IMR-90 (cell line): Measurements from ENCODE around the gene PANK3. TPM values are rescaled to one million over a fixed set of nuclear protein-coding genes. Genes with fewer than 3 reads are reported as not detected.

Experiments used
- ATAC-seq: fragments of 200-7000 bp; cut with Tn5 transposase; 2 replicates; pipeline ENCODE4 v1.9.1; 2020; ENCODE audit warnings: low read depth, mild to moderate bottlenecking, moderate library complexity
- BruUV-seq: library from RNA; stranded (reverse); fragments of 400-500 nt; replicated peaks from 2 replicates; lab custom pipeline; 2021; lab: Mats Ljungman, UMichigan
- CTCF ChIA-PET: fragments of 300-600 bp; formaldehyde crosslinking; extraction: SDS; loops from one replicate; lab custom pipeline; 2021; ENCODE audit warnings: antibody characterized with exemption; lab: Yijun Ruan, JAX
- POLR2A ChIA-PET: fragments of 300-600 bp; sonication (Branson Sonifier 250); formaldehyde crosslinking; loops from one replicate; lab custom pipeline; 2022; ENCODE audit warnings: antibody characterized with exemption; ENCODE audit not compliant: unreplicated experiment; lab: Charles Lee
- DNase-seq: peaks from one replicate; pipeline ENCODE4 v3.0.0; 2013
- H2AFZ ChIP-seq: replicated peaks from 2 replicates; pipeline ENCODE3; 2013; ENCODE audit warnings: low read length, mild to moderate bottlenecking; ENCODE audit not compliant: poor library complexity
- H2AK5ac ChIP-seq: 2 replicates; pipeline ENCODE4 v1.6.1; 2013; ENCODE audit warnings: low read depth, low read length, inconsistent platforms
- H2AK9ac ChIP-seq: replicated peaks from 2 replicates; pipeline ENCODE3; 2013; ENCODE audit warnings: mild to moderate bottlenecking, low read depth, low read length, moderate library complexity; ENCODE audit not compliant: poor library complexity
- H2BK120ac ChIP-seq: 2 replicates; pipeline ENCODE4 v1.6.1; 2013; ENCODE audit warnings: low read depth, low read length, inconsistent platforms
- H2BK15ac ChIP-seq: 3 replicates; pipeline ENCODE4 v1.6.1; 2013; ENCODE audit warnings: low read depth, low read length, inconsistent platforms
- H2BK20ac ChIP-seq: 2 replicates; pipeline ENCODE4 v1.6.1; 2013; ENCODE audit warnings: low read depth, mild to moderate bottlenecking, inconsistent platforms, low read length, moderate library complexity
- H2BK5ac ChIP-seq: 2 replicates; pipeline ENCODE4 v1.6.1; 2013; ENCODE audit warnings: mild to moderate bottlenecking, low read depth, low read length, inconsistent platforms; ENCODE audit not compliant: poor library complexity, severe bottlenecking
- H3K14ac ChIP-seq: replicated peaks from 2 replicates; pipeline ENCODE4 v1.6.1; 2013; ENCODE audit warnings: low read depth, low read length, inconsistent platforms
- H3K18ac ChIP-seq: 2 replicates; pipeline ENCODE4 v1.6.1; 2013; ENCODE audit warnings: low read depth, low read length, control low read depth
- H3K23ac ChIP-seq: 2 replicates; pipeline ENCODE4 v1.6.1; 2013; ENCODE audit warnings: low read depth, low read length, inconsistent platforms
- H3K27ac ChIP-seq: 2 replicates; pipeline ENCODE4 v1.5.1; 2013; ENCODE audit warnings: mild to moderate bottlenecking, control low read depth, low read length; ENCODE audit not compliant: insufficient read depth
- H3K27me3 ChIP-seq: 2 replicates; pipeline ENCODE4 v1.6.1; 2013; ENCODE audit warnings: low read length; ENCODE audit not compliant: control insufficient read depth, insufficient read depth
- H3K36me3 ChIP-seq: 2 replicates; pipeline ENCODE4 v1.6.1; 2013; ENCODE audit warnings: low read length, mixed read lengths; ENCODE audit not compliant: control insufficient read depth, insufficient read depth
- H3K4ac ChIP-seq: 2 replicates; pipeline ENCODE4 v1.6.1; 2013; ENCODE audit warnings: low read depth, low read length, inconsistent platforms
- H3K4me1 ChIP-seq: 2 replicates; pipeline ENCODE4 v1.6.1; 2013; ENCODE audit warnings: low read length, mixed read lengths; ENCODE audit not compliant: control insufficient read depth, insufficient read depth
- H3K4me2 ChIP-seq: 2 replicates; pipeline ENCODE4 v1.6.1; 2013; ENCODE audit warnings: low read depth, mild to moderate bottlenecking, control low read depth, low read length, moderate library complexity
- H3K4me3 ChIP-seq: 2 replicates; pipeline ENCODE4 v1.5.1; 2013; ENCODE audit warnings: low read depth, mild to moderate bottlenecking, control low read depth, low read length, moderate library complexity; ENCODE audit not compliant: insufficient read depth
- H3K56ac ChIP-seq: 2 replicates; pipeline ENCODE4 v1.6.1; 2013; ENCODE audit warnings: low read length, inconsistent platforms; ENCODE audit not compliant: insufficient read depth; ENCODE audit errors: extremely low read depth
- H3K79me1 ChIP-seq, 2 experiments: 2 replicates each; pipeline ENCODE4 v1.6.1; 2013; ENCODE audit warnings: low read length in 2 of 2, inconsistent platforms in 1 of 2, low read depth in 1 of 2
- H3K9ac ChIP-seq: 2 replicates; pipeline ENCODE4 v1.6.1; 2013; ENCODE audit warnings: low read depth, low read length, control low read depth
- H3K9me1 ChIP-seq: 2 replicates; pipeline ENCODE4 v1.6.1; 2013; ENCODE audit warnings: low read length, inconsistent platforms; ENCODE audit not compliant: insufficient read depth
- H3K9me3 ChIP-seq: 2 replicates; pipeline ENCODE4 v1.6.1; 2013; ENCODE audit warnings: low read length; ENCODE audit not compliant: control insufficient read depth, insufficient read depth
- H4K20me1 ChIP-seq: 2 replicates; pipeline ENCODE4 v1.6.1; 2013; ENCODE audit warnings: low read length, inconsistent platforms; ENCODE audit not compliant: insufficient read depth
- H4K5ac ChIP-seq: 2 replicates; pipeline ENCODE4 v1.6.1; 2013; ENCODE audit warnings: mild to moderate bottlenecking, low read depth, low read length, control low read depth
- H4K8ac ChIP-seq, 2 experiments: 2 replicates each; pipeline ENCODE4 v1.6.1; 2013; ENCODE audit warnings: low read depth in 2 of 2, low read length in 2 of 2, control low read depth in 1 of 2, inconsistent platforms in 1 of 2
- H4K91ac ChIP-seq: 2 replicates; pipeline ENCODE4 v1.6.1; 2013; ENCODE audit warnings: low read depth, low read length, inconsistent platforms; ENCODE audit not compliant: insufficient read depth
- BHLHE40 ChIP-seq: fragments of 150-350 bp; IDR thresholded peaks from 2 replicates; pipeline ENCODE4 v1.6.1; 2016; ENCODE audit warnings: mild to moderate bottlenecking, low read depth, low read length
- CEBPB ChIP-seq: IDR thresholded peaks from 2 replicates; pipeline ENCODE4 v1.6.1; 2012; ENCODE audit warnings: low read depth, low read length, improper control_type of control experiment
- CHD1 ChIP-seq: IDR thresholded peaks from 2 replicates; pipeline ENCODE4 v1.6.1; 2012; ENCODE audit warnings: low read depth, low read length, improper control_type of control experiment
- FOS ChIP-seq: fragments of 150-350 bp; IDR thresholded peaks from 2 replicates; pipeline ENCODE4 v1.6.1; 2016; ENCODE audit warnings: low read depth, low read length
- MAZ ChIP-seq: IDR thresholded peaks from 2 replicates; pipeline ENCODE4 v1.6.1; 2012; ENCODE audit warnings: low read depth, mild to moderate bottlenecking, low read length, improper control_type of control experiment, moderate library complexity, borderline replicate concordance
- MXI1 ChIP-seq: IDR thresholded peaks from 2 replicates; pipeline ENCODE4 v1.6.1; 2012; ENCODE audit warnings: low read depth, mild to moderate bottlenecking, low read length, moderate library complexity, borderline replicate concordance
- NFE2L2 ChIP-seq: fragments of 150-350 bp; IDR thresholded peaks from 2 replicates; pipeline ENCODE4 v1.6.1; 2016; ENCODE audit warnings: low read depth, mild to moderate bottlenecking, low read length
- POLR2A ChIP-seq: IDR thresholded peaks from 2 replicates; pipeline ENCODE4 v1.6.1; 2012; ENCODE audit warnings: mild to moderate bottlenecking, low read depth, low read length
- RAD21 ChIP-seq: IDR thresholded peaks from 2 replicates; pipeline ENCODE4 v1.6.1; 2012; ENCODE audit warnings: low read length, improper control_type of control experiment
- RCOR1 ChIP-seq: IDR thresholded peaks from 2 replicates; pipeline ENCODE4 v1.6.1; 2012; ENCODE audit warnings: mild to moderate bottlenecking, low read length, improper control_type of control experiment; ENCODE audit not compliant: insufficient replicate concordance
- SMC3 ChIP-seq: fragments of 150-350 bp; IDR thresholded peaks from 2 replicates; pipeline ENCODE4 v1.6.1; 2016; ENCODE audit warnings: low read depth, mild to moderate bottlenecking, antibody characterized with exemption, low read length, moderate library complexity
- WGBS, 2 experiments: methylation state at CpG; one replicate each; pipeline versions ENCODE4 v1.1.5 to v1.1.7; 2013; ENCODE audit warnings: missing lambda C conversion rate in 2 of 2; ENCODE audit not compliant: insufficient read length in 1 of 2; ENCODE audit errors: extremely low coverage in 2 of 2; 5-methylcytosine and 5-hydroxymethylcytosine counted together
- dilution Hi-C: fragments of 300-500 bp; cut with HindIII; formaldehyde crosslinking; loops from one replicate; pipeline ENCODE4 v1.14.3; 2018; ENCODE audit warnings: low sequenced_read_pairs; ENCODE audit not compliant: unreplicated experiment
- in situ Hi-C: fragments of 300-500 bp; cut with MboI; formaldehyde crosslinking; loops from 3 replicates; pipeline ENCODE4 v1.14.3; 2019; ENCODE audit warnings: low sequenced_read_pairs, inconsistent platforms, mixed read lengths
- intact Hi-C: fragments of 100-400 bp; cut with micrococcal nuclease; formaldehyde crosslinking; loops from 2 replicates; pipeline ENCODE4 v1.10.0; 2022
- polyA plus RNA-seq, 3 experiments: library from polyadenylated mRNA; depleted of rRNA; stranded (reverse); fragments of >200 nt; gene quantifications; 2 replicates each; pipeline ENCODE4 v1.2.3, GENCODE V29; 2012; ENCODE audit warnings: low replicate concordance in 1 of 3
- total RNA-seq: library from RNA; depleted of rRNA; stranded (reverse); fragments of >200 nt; gene quantifications from 2 replicates; pipeline ENCODE4 v1.2.3, GENCODE V29; 2012
- TF ChIP-seq, protein P1 (sequence below): fragments of 150-350 bp; IDR thresholded peaks from 2 replicates; pipeline ENCODE4 v1.6.1; 2016; ENCODE audit warnings: low read depth, mild to moderate bottlenecking, low read length, moderate library complexity, borderline replicate concordance
- TF ChIP-seq, protein P2 (sequence below): conservative IDR thresholded peaks from 2 replicates; pipeline ENCODE4 v1.5.1; 2012; ENCODE audit warnings: mild to moderate bottlenecking, low read depth, low read length, improper control_type of control experiment
- TF ChIP-seq, protein P3 (sequence below): fragments of 150-350 bp; IDR thresholded peaks from 2 replicates; pipeline ENCODE4 v1.6.1; 2017; ENCODE audit warnings: mild to moderate bottlenecking, antibody characterized with exemption, low read length, low read depth

PANK3 gene
- total and polyA plus RNA-seq, 2 of the 4 experiments (the other 2 are of a cell fraction) = 6.9 to 21.0 TPM

DNA sequence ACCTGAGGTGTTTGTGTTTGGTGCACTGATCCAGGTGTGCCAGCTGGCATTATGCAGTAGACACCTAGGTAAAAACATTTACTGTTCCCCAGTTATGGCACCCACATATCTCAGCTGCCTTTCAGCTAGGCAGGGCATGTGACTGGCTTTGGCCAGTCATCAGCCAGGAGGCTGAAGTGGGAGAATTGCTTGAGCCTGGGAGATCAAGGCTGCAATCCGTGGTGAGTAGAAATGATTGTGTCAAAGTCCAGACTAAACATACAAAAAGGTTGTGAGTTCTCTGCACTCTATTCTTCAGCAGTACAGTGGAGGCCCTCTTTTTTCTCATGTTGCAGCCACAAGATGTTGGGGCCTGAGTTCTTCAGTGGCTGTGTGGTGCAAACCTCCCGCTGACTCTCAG is 53.3 kb downstream of the PANK3 start:
- no CpG with 5 or more reads among the region's 2 CpGs for WGBS, 2 experiments
- no peak overlapping the region for H3K9ac ChIP-seq
- H3K4me2 ChIP-seq = no peak overlapping the region
- no peaks in the 10 kb centered on the region for H3K36me3 ChIP-seq
- peaks cover 8% of the 10 kb centered on the region for H3K9me3 ChIP-seq
- DNase-seq (no peak), ATAC-seq (no peak)
- no peaks in the 10 kb centered on the region for H3K79me1 ChIP-seq
- no TSS peak for BruUV-seq
- H3K4me3 ChIP-seq = no peak overlapping the region
- no peak for TF ChIP-seq RAD21
- no peak for TF ChIP-seq SMC3
- TF ChIP-seq, protein P1, sequence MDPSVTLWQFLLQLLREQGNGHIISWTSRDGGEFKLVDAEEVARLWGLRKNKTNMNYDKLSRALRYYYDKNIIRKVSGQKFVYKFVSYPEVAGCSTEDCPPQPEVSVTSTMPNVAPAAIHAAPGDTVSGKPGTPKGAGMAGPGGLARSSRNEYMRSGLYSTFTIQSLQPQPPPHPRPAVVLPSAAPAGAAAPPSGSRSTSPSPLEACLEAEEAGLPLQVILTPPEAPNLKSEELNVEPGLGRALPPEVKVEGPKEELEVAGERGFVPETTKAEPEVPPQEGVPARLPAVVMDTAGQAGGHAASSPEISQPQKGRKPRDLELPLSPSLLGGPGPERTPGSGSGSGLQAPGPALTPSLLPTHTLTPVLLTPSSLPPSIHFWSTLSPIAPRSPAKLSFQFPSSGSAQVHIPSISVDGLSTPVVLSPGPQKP = no peak
- TF ChIP-seq, protein P2, sequence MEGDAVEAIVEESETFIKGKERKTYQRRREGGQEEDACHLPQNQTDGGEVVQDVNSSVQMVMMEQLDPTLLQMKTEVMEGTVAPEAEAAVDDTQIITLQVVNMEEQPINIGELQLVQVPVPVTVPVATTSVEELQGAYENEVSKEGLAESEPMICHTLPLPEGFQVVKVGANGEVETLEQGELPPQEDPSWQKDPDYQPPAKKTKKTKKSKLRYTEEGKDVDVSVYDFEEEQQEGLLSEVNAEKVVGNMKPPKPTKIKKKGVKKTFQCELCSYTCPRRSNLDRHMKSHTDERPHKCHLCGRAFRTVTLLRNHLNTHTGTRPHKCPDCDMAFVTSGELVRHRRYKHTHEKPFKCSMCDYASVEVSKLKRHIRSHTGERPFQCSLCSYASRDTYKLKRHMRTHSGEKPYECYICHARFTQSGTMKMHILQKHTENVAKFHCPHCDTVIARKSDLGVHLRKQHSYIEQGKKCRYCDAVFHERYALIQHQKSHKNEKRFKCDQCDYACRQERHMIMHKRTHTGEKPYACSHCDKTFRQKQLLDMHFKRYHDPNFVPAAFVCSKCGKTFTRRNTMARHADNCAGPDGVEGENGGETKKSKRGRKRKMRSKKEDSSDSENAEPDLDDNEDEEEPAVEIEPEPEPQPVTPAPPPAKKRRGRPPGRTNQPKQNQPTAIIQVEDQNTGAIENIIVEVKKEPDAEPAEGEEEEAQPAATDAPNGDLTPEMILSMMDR = no peak
- TF ChIP-seq MAZ = no peak
- TF ChIP-seq FOS = no peak
- no peak for TF ChIP-seq MXI1
- TF ChIP-seq CEBPB = no peak
- no peak for TF ChIP-seq BHLHE40
- TF ChIP-seq POLR2A = no peak
- no peak for TF ChIP-seq NFE2L2
- TF ChIP-seq CHD1 = no peak
- TF ChIP-seq, protein P3, sequence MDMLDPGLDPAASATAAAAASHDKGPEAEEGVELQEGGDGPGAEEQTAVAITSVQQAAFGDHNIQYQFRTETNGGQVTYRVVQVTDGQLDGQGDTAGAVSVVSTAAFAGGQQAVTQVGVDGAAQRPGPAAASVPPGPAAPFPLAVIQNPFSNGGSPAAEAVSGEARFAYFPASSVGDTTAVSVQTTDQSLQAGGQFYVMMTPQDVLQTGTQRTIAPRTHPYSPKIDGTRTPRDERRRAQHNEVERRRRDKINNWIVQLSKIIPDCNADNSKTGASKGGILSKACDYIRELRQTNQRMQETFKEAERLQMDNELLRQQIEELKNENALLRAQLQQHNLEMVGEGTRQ = no peak
- TF ChIP-seq RCOR1 = no peak
- H3K14ac ChIP-seq = no peak overlapping the region
- H2AK5ac ChIP-seq = no peak overlapping the region
- H2BK20ac ChIP-seq = no peak overlapping the region
- H3K23ac ChIP-seq = no peak overlapping the region
- peaks cover 20% of the 10 kb centered on the region for H3K27me3 ChIP-seq
- H3K27ac ChIP-seq = no peak overlapping the region
- in situ Hi-C loops (no loop called here), dilution Hi-C loops (no loop called here), intact Hi-C loops (no loop called here)
- no peak overlapping the region for H2BK120ac ChIP-seq
- no peak overlapping the region for H4K91ac ChIP-seq
- POLR2A ChIA-PET = no interaction called here
- H3K4me1 ChIP-seq = peaks cover 2% of the 10 kb centered on the region; the same call in 1 of the 2 replicates
- H2BK5ac ChIP-seq = no peak overlapping the region
- 0 out of 2 replicates have a peak, but pooled peaks cover 3% of the 10 kb centered on the region for H3K9me1 ChIP-seq
- no peak overlapping the region for H2AK9ac ChIP-seq
- CTCF ChIA-PET = no interaction called here
- H3K56ac ChIP-seq = no peak overlapping the region
- H3K4ac ChIP-seq = no peak overlapping the region
- no peak overlapping the region for H3K18ac ChIP-seq
- no peak overlapping the region for H2AFZ ChIP-seq
- H4K5ac ChIP-seq = no peak overlapping the region
- H4K8ac ChIP-seq = no peak overlapping the region
- no peak overlapping the region for H2BK15ac ChIP-seq
- H4K20me1 ChIP-seq = no peaks in the 10 kb centered on the region
